ENCODE data around the gene STAT5B.
A peak's percentile ranks its signal among the peaks of the same experiment; 100 is the strongest.

Gene STAT5B

GRCh38 chr17:42290577-42290976, 14.4 kb upstream of the STAT5B start:
- no peaks in the 10 kb centered on the region for H3K27me3 ChIP-seq (replicated peaks; ENCODE audit: control insufficient read depth, insufficient read depth, low read length)
- peaks cover 61% of the 10 kb centered on the region for H3K4me1 ChIP-seq (ENCODE audit: control insufficient read depth, insufficient read depth, low read length)
- DNase-seq (ENCODE audit: low read depth), result no peak
- H3K9me3 ChIP-seq (ENCODE audit: control insufficient read depth, low read length), result no peaks in the 10 kb centered on the region
- peaks cover 22% of the 10 kb centered on the region for H3K36me3 ChIP-seq (ENCODE audit: control insufficient read depth, insufficient read depth, low read length, severe bottlenecking)
- no peak overlapping the region for H3K9ac ChIP-seq (ENCODE audit: low read length)
- peak overlapping the region; percentile 81 for H3K4me3 ChIP-seq (ENCODE audit: low read length)

- H3K9me3 ChIP-seq (ENCODE audit: control insufficient read depth, low read length), result no peaks in the 10 kb centered on the region
- H3K36me3 ChIP-seq (ENCODE audit: control insufficient read depth, insufficient read depth, low read length, severe bottlenecking), result peaks cover 14% of the 10 kb centered on the region
- H3K9ac ChIP-seq (ENCODE audit: low read length), result peak overlapping the region; percentile 94
- H3K4me1 ChIP-seq (ENCODE audit: control insufficient read depth, insufficient read depth, low read length), result peaks cover 57% of the 10 kb centered on the region
- DNase-seq (ENCODE audit: low read depth), result no peak
- peak overlapping the region; percentile 81 for H3K4me3 ChIP-seq (ENCODE audit: low read length)
- no peaks in the 10 kb centered on the region for H3K27me3 ChIP-seq (replicated peaks; ENCODE audit: control insufficient read depth, insufficient read depth, low read length)
These were observed 13.5 kb upstream of the STAT5B start for GRCh38 chr17:42289611-42290181.

GRCh38 chr17:42288803-42289610, 12.8 kb upstream of the STAT5B start:
- no peaks in the 10 kb centered on the region for H3K9me3 ChIP-seq (ENCODE audit: control insufficient read depth, low read length)
- peaks cover 9% of the 10 kb centered on the region for H3K36me3 ChIP-seq (ENCODE audit: control insufficient read depth, insufficient read depth, low read length, severe bottlenecking)
- H3K4me1 ChIP-seq (ENCODE audit: control insufficient read depth, insufficient read depth, low read length), result peaks cover 50% of the 10 kb centered on the region
- H3K4me3 ChIP-seq (ENCODE audit: low read length), result peak overlapping the region; percentile 81
- no peak for DNase-seq (ENCODE audit: low read depth)
- peak overlapping the region; percentile 94 for H3K9ac ChIP-seq (ENCODE audit: low read length)
- no peaks in the 10 kb centered on the region for H3K27me3 ChIP-seq (replicated peaks; ENCODE audit: control insufficient read depth, insufficient read depth, low read length)

GRCh38 chr17:42287977-42288802, 12.0 kb upstream of the STAT5B start, which contains the start of gene STAT5A:
TSS of gene STAT5A (plus strand) at chr17:42288498. CDS start at chr17:42289412, 914 bp downstream.
- Histone ChIP-seq H3K36me3 (ENCODE audit: control insufficient read depth, insufficient read depth, low read length, severe bottlenecking) (peaks cover 3% of the 10 kb centered on the region), H3K9ac (ENCODE audit: low read length) (peak within 1 kb of the TSS; percentile 94), H3K27me3 (replicated peaks; ENCODE audit: control insufficient read depth, insufficient read depth, low read length) (no peaks in the 10 kb centered on the region), H3K4me1 (ENCODE audit: control insufficient read depth, insufficient read depth, low read length) (peaks cover 43% of the 10 kb centered on the region), H3K9me3 (ENCODE audit: control insufficient read depth, low read length) (no peaks in the 10 kb centered on the region), H3K4me3 (ENCODE audit: low read length) (peak within 1 kb of the TSS; percentile 81)
- DNase-seq (ENCODE audit: low read depth), result peak; percentile 90

GRCh38 chr17:42287305-42287976, 11.2 kb upstream of the STAT5B start:
- Histone ChIP-seq H3K4me1 (ENCODE audit: control insufficient read depth, insufficient read depth, low read length) (peaks cover 43% of the 10 kb centered on the region), H3K9me3 (ENCODE audit: control insufficient read depth, low read length) (no peaks in the 10 kb centered on the region), H3K27me3 (replicated peaks; ENCODE audit: control insufficient read depth, insufficient read depth, low read length) (no peaks in the 10 kb centered on the region), H3K4me3 (ENCODE audit: low read length) (peak overlapping the region; percentile 81), H3K9ac (ENCODE audit: low read length) (peak overlapping the region; percentile 94), H3K36me3 (ENCODE audit: control insufficient read depth, insufficient read depth, low read length, severe bottlenecking) (peaks cover 3% of the 10 kb centered on the region)
- peak; percentile 53 for DNase-seq (ENCODE audit: low read depth)

- Histone ChIP-seq H3K4me1 (ENCODE audit: control insufficient read depth, insufficient read depth, low read length) (peaks cover 35% of the 10 kb centered on the region), H3K36me3 (ENCODE audit: control insufficient read depth, insufficient read depth, low read length, severe bottlenecking) (peaks cover 3% of the 10 kb centered on the region), H3K9me3 (ENCODE audit: control insufficient read depth, low read length) (no peaks in the 10 kb centered on the region), H3K9ac (ENCODE audit: low read length) (peak overlapping the region; percentile 94), H3K4me3 (ENCODE audit: low read length) (peak overlapping the region; percentile 81), H3K27me3 (replicated peaks; ENCODE audit: control insufficient read depth, insufficient read depth, low read length) (no peaks in the 10 kb centered on the region)
- no peak for DNase-seq (ENCODE audit: low read depth)
These were observed 10.4 kb upstream of the STAT5B start for GRCh38 chr17:42286411-42287221.

GRCh38 chr17:42285346-42286050, 9.3 kb upstream of the STAT5B start:
- H3K9me3 ChIP-seq (ENCODE audit: control insufficient read depth, low read length), result no peaks in the 10 kb centered on the region
- no peaks in the 10 kb centered on the region for H3K27me3 ChIP-seq (replicated peaks; ENCODE audit: control insufficient read depth, insufficient read depth, low read length)
- peaks cover 27% of the 10 kb centered on the region for H3K4me1 ChIP-seq (ENCODE audit: control insufficient read depth, insufficient read depth, low read length)
- no peak overlapping the region for H3K4me3 ChIP-seq (ENCODE audit: low read length)
- peaks cover 3% of the 10 kb centered on the region for H3K36me3 ChIP-seq (ENCODE audit: control insufficient read depth, insufficient read depth, low read length, severe bottlenecking)
- no peak overlapping the region for H3K9ac ChIP-seq (ENCODE audit: low read length)
- no peak for DNase-seq (ENCODE audit: low read depth)

GRCh38 chr17:42284566-42284965, 8.4 kb upstream of the STAT5B start:
- no peaks in the 10 kb centered on the region for H3K9me3 ChIP-seq (ENCODE audit: control insufficient read depth, low read length)
- H3K27me3 ChIP-seq (replicated peaks; ENCODE audit: control insufficient read depth, insufficient read depth, low read length), result no peaks in the 10 kb centered on the region
- no peaks in the 10 kb centered on the region for H3K36me3 ChIP-seq (ENCODE audit: control insufficient read depth, insufficient read depth, low read length, severe bottlenecking)
- no peak overlapping the region for H3K4me3 ChIP-seq (ENCODE audit: low read length)
- H3K4me1 ChIP-seq (ENCODE audit: control insufficient read depth, insufficient read depth, low read length), result peaks cover 23% of the 10 kb centered on the region
- H3K9ac ChIP-seq (ENCODE audit: low read length), result no peak overlapping the region
- DNase-seq (ENCODE audit: low read depth), result no peak

- H3K27me3 ChIP-seq (replicated peaks; ENCODE audit: control insufficient read depth, insufficient read depth, low read length), result no peaks in the 10 kb centered on the region
- peaks cover 21% of the 10 kb centered on the region for H3K4me1 ChIP-seq (ENCODE audit: control insufficient read depth, insufficient read depth, low read length)
- DNase-seq (ENCODE audit: low read depth), result no peak
- H3K4me3 ChIP-seq (ENCODE audit: low read length), result no peak overlapping the region
- H3K36me3 ChIP-seq (ENCODE audit: control insufficient read depth, insufficient read depth, low read length, severe bottlenecking), result no peaks in the 10 kb centered on the region
- H3K9ac ChIP-seq (ENCODE audit: low read length), result no peak overlapping the region
- no peaks in the 10 kb centered on the region for H3K9me3 ChIP-seq (ENCODE audit: control insufficient read depth, low read length)
These were observed 7.8 kb upstream of the STAT5B start for GRCh38 chr17:42284024-42284369.
